Measurements from ENCODE around the gene OSBPL6. TPM values are rescaled to one million over a fixed set of nuclear protein-coding genes. Genes with fewer than 3 reads are reported as not detected.

Gene OSBPL6
- total RNA-seq, 1 donor from 2014 or later = 6.5 TPM

GRCh38 chr2:178359192-178359912 is 165.0 kb downstream of the OSBPL6 start:
- no peak for ATAC-seq

GRCh38 chr2:178361588-178361987 is 167.3 kb downstream of the OSBPL6 start:
- ATAC-seq = no peak

- peak; percentile 97 for ATAC-seq
Measured at GRCh38 chr2:178363252-178363651, 168.9 kb downstream of the OSBPL6 start.

GRCh38 chr2:178365116-178365515 is 170.8 kb downstream of the OSBPL6 start:
- ATAC-seq = no peak

GRCh38 chr2:178366412-178366811 is 172.1 kb downstream of the OSBPL6 start:
- no peak for ATAC-seq

GRCh38 chr2:178367344-178367743 is 173.0 kb downstream of the OSBPL6 start:
- no peak for ATAC-seq

GRCh38 chr2:178374865-178375264 is 180.6 kb downstream of the OSBPL6 start:
- ATAC-seq = no peak

- ATAC-seq = no peak
Measured at GRCh38 chr2:178377046-178377445, 182.7 kb downstream of the OSBPL6 start.

GRCh38 chr2:178379162-178380004 is 185.1 kb downstream of the OSBPL6 start:
- ATAC-seq = no peak

GRCh38 chr2:178380763-178381162 is 186.5 kb downstream of the OSBPL6 start:
- ATAC-seq = no peak

- no peak for ATAC-seq
Measured at GRCh38 chr2:178383718-178384117, 189.4 kb downstream of the OSBPL6 start.

GRCh38 chr2:178385595-178386148 is 191.4 kb downstream of the OSBPL6 start:
- no peak for ATAC-seq

- ATAC-seq = no peak
Measured at GRCh38 chr2:178386986-178387597, 192.8 kb downstream of the OSBPL6 start.

- ATAC-seq = peak; percentile 18
Measured at GRCh38 chr2:178388287-178388686, 194.0 kb downstream of the OSBPL6 start.

- no peak for ATAC-seq
Measured at GRCh38 chr2:178391701-178392100, 197.4 kb downstream of the OSBPL6 start.

GRCh38 chr2:178392215-178392614 is 197.9 kb downstream of the OSBPL6 start:
- no peak for ATAC-seq

- no peak for ATAC-seq
Measured at GRCh38 chr2:178394859-178395258, 200.5 kb downstream of the OSBPL6 start.

- no peak for ATAC-seq
Measured at GRCh38 chr2:178395295-178395694, 201.0 kb downstream of the OSBPL6 start.

- no peak for ATAC-seq
Measured at GRCh38 chr2:178395941-178396570, 201.7 kb downstream of the OSBPL6 start.

GRCh38 chr2:178397002-178397605 is 202.8 kb downstream of the OSBPL6 start:
- ATAC-seq = peak; percentile 49

- ATAC-seq = no peak
Measured at GRCh38 chr2:178401994-178402437, 207.7 kb downstream of the OSBPL6 start.

GRCh38 chr2:178403671-178404306 is 209.5 kb downstream of the OSBPL6 start:
- no peak for ATAC-seq
